HEK293 (cell line): ENCODE data around the gene ARPIN.
"Not testable (repeated sequence)": the region's sequence is repeated elsewhere in the genome, so short reads cannot be mapped to it uniquely, and the experiment has no call there.

Source experiments
- CTCF ChIA-PET: fragments of 350-600 bp; formaldehyde crosslinking; extraction: SDS; loops from one replicate; lab custom pipeline; 2021; ENCODE audit warnings: antibody characterized with exemption; lab: Yijun Ruan, JAX
- POLR2A ChIA-PET: fragments of 300-600 bp; formaldehyde crosslinking; extraction: SDS; loops from one replicate; lab custom pipeline; 2020; ENCODE audit warnings: antibody characterized with exemption, inconsistent platforms; lab: Yijun Ruan, JAX
- H3K27ac ChIP-seq: fragments of 200-500 bp; sonication (Bioruptor generic); 2 replicates; pipeline ENCODE4 v1.5.1; 2014; ENCODE audit warnings: low read depth, low read length, control low read depth, inconsistent platforms; ENCODE audit errors: extremely low read depth
- H3K36me3 ChIP-seq, 2 experiments: fragments of 200-500 bp in 1 of 2; sonication (Bioruptor generic) in 1 of 2; 1 replicate in 1 of 2; 2 replicates in 1 of 2; pipeline ENCODE4 v1.5.1; 2014 to 2017; ENCODE audit warnings: inconsistent platforms in 2 of 2, low read length in 2 of 2; ENCODE audit not compliant: control insufficient read depth in 2 of 2, insufficient read depth in 1 of 2
- H3K4me1 ChIP-seq: fragments of 200-500 bp; sonication (Bioruptor generic); 2 replicates; pipeline ENCODE4 v1.5.1; 2014; ENCODE audit warnings: mild to moderate bottlenecking, low read length, inconsistent platforms; ENCODE audit not compliant: control insufficient read depth, insufficient read depth
- H3K4me3 ChIP-seq: 2 replicates; pipeline ENCODE4 v1.5.1; 2011; ENCODE audit warnings: low read depth, mild to moderate bottlenecking, control low read depth, low read length, moderate library complexity
- H3K9me3 ChIP-seq: fragments of 200-500 bp; sonication (Bioruptor generic); 2 replicates; pipeline ENCODE4 v1.5.1; 2014; ENCODE audit warnings: low read depth, low read length, inconsistent platforms; ENCODE audit not compliant: control insufficient read depth, insufficient read depth
- BCL11A ChIP-seq: fragments of 450-650 bp; formaldehyde crosslinking; IDR thresholded peaks from 2 replicates; pipeline ENCODE4 v1.5.1; 2016; ENCODE audit warnings: low read depth, missing biosample characterization, missing genetic modification characterization
- KLF10 ChIP-seq: fragments of 450-650 bp; IDR thresholded peaks from 2 replicates; pipeline ENCODE4 v1.5.1; 2018; ENCODE audit warnings: missing biosample characterization, mild to moderate bottlenecking, missing genetic modification characterization
- KLF8 ChIP-seq: fragments of 450-650 bp; formaldehyde crosslinking; IDR thresholded peaks from 2 replicates; pipeline ENCODE4 v1.5.1; 2016; ENCODE audit warnings: missing biosample characterization, missing genetic modification characterization
- SCRT1 ChIP-seq: fragments of 450-650 bp; formaldehyde crosslinking; IDR thresholded peaks from 2 replicates; pipeline ENCODE4 v1.5.1; 2016; ENCODE audit warnings: missing biosample characterization, missing genetic modification characterization, borderline replicate concordance
- TCF7L2 ChIP-seq: IDR thresholded peaks from 2 replicates; pipeline ENCODE4 v1.6.1; 2011; ENCODE audit warnings: low read depth, mild to moderate bottlenecking, inconsistent platforms, low read length, moderate library complexity, borderline replicate concordance
- ZBTB21 ChIP-seq: fragments of 450-650 bp; formaldehyde crosslinking; IDR thresholded peaks from 2 replicates; pipeline ENCODE4 v1.5.1; 2017; ENCODE audit warnings: missing biosample characterization, missing genetic modification characterization
- ZNF114 ChIP-seq: fragments of 450-650 bp; formaldehyde crosslinking; IDR thresholded peaks from 2 replicates; pipeline ENCODE4 v1.5.0; 2017; ENCODE audit warnings: missing biosample characterization, missing genetic modification characterization
- ZNF157 ChIP-seq: fragments of 450-650 bp; formaldehyde crosslinking; IDR thresholded peaks from 2 replicates; pipeline ENCODE4 v1.5.1; 2016; ENCODE audit warnings: missing biosample characterization, missing genetic modification characterization
- ZNF274 ChIP-seq, 2 experiments: fragments of 200-500 bp in 1 of 2; fragments of 450-650 bp in 1 of 2; sonication (Bioruptor generic) in 1 of 2; formaldehyde crosslinking in 1 of 2; IDR thresholded peaks; 2 replicates each; pipeline versions ENCODE4 v1.5.1 to v1.6.1; 2014 to 2016; ENCODE audit warnings: borderline replicate concordance in 1 of 2, inconsistent platforms in 1 of 2, low read length in 1 of 2, missing biosample characterization in 1 of 2, missing genetic modification characterization in 1 of 2
- ZNF366 ChIP-seq: fragments of 450-650 bp; formaldehyde crosslinking; conservative IDR thresholded peaks from 2 replicates; pipeline ENCODE4 v1.5.1; 2016; ENCODE audit warnings: missing biosample characterization, missing genetic modification characterization
- ZNF549 ChIP-seq: fragments of 450-650 bp; IDR thresholded peaks from 2 replicates; pipeline ENCODE4 v1.5.1; 2018; ENCODE audit warnings: missing biosample characterization, missing genetic modification characterization, mild to moderate bottlenecking, inconsistent platforms, moderate library complexity
- ZNF621 ChIP-seq: fragments of 450-650 bp; formaldehyde crosslinking; IDR thresholded peaks from 2 replicates; pipeline ENCODE4 v1.5.1; 2017; ENCODE audit warnings: missing biosample characterization, missing genetic modification characterization
- TF ChIP-seq, protein P1 (sequence below): fragments of 450-650 bp; formaldehyde crosslinking; IDR thresholded peaks from 2 replicates; pipeline ENCODE4 v1.5.1; 2016; ENCODE audit warnings: missing biosample characterization, missing genetic modification characterization, low read depth
- TF ChIP-seq, protein P2 (sequence below): fragments of 450-650 bp; formaldehyde crosslinking; IDR thresholded peaks from 2 replicates; pipeline ENCODE4 v1.5.1; 2016; ENCODE audit warnings: missing biosample characterization, missing genetic modification characterization
- TF ChIP-seq, protein P3 (sequence below): fragments of 450-650 bp; formaldehyde crosslinking; IDR thresholded peaks from 2 replicates; pipeline ENCODE4 v1.5.1; 2016; ENCODE audit warnings: missing biosample characterization, missing genetic modification characterization
- TF ChIP-seq, protein P4 (sequence below): fragments of 450-650 bp; formaldehyde crosslinking; IDR thresholded peaks from 2 replicates; pipeline ENCODE4 v1.5.1; 2016; ENCODE audit warnings: missing biosample characterization, missing genetic modification characterization

ARPIN gene

DNA sequence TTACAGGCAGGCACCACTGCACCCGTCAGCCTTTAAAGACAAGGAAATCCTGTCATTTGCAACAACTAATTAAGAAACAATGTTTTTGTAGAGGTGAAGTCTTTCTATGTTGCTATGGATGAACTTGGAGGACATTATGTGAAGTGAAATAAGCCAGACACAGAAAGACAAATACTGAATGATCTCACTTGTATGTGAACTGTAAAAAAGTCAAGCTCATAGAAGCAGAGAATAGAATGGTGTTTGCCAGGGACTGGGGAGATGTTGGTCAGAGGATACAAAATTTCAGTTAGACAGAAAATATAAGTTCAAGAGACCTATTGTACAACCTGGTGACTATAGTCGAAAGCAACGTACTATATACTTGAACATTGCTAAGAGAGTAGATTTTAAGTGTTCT lies 27.2 kb upstream of the ARPIN start (continued):
- TF ChIP-seq, protein P1, sequence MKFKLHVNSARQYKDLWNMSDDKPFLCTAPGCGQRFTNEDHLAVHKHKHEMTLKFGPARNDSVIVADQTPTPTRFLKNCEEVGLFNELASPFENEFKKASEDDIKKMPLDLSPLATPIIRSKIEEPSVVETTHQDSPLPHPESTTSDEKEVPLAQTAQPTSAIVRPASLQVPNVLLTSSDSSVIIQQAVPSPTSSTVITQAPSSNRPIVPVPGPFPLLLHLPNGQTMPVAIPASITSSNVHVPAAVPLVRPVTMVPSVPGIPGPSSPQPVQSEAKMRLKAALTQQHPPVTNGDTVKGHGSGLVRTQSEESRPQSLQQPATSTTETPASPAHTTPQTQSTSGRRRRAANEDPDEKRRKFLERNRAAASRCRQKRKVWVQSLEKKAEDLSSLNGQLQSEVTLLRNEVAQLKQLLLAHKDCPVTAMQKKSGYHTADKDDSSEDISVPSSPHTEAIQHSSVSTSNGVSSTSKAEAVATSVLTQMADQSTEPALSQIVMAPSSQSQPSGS: no peak
- TF ChIP-seq ZBTB21 (tag by site-specific recombination): no peak
- TF ChIP-seq, protein P2, sequence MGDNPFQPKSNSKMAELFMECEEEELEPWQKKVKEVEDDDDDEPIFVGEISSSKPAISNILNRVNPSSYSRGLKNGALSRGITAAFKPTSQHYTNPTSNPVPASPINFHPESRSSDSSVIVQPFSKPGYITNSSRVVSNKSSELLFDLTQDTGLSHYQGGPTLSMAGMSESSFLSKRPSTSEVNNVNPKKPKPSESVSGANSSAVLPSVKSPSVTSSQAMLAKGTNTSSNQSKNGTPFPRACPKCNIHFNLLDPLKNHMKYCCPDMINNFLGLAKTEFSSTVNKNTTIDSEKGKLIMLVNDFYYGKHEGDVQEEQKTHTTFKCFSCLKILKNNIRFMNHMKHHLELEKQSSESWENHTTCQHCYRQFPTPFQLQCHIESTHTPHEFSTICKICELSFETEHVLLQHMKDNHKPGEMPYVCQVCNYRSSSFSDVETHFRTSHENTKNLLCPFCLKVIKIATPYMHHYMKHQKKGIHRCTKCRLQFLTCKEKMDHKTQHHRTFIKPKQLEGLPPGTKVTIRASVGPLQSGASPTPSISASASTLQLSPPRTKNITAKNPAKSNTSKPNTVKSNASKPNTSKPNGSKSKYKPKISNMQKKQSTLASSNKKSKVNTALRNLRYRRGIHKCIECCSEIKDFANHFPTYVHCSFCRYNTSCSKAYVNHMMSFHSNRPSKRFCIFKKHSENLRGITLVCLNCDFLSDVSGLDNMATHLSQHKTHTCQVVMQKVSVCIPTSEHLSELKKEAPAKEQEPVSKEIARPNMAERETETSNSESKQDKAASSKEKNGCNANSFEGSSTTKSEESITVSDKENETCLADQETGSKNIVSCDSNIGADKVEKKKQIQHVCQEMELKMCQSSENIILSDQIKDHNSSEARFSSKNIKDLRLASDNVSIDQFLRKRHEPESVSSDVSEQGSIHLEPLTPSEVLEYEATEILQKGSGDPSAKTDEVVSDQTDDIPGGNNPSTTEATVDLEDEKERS (tag by site-specific recombination): no peak
- no peak for TF ChIP-seq SCRT1 (tag by site-specific recombination)
- no peak for TF ChIP-seq KLF8 (tag by site-specific recombination)
- no peak for TF ChIP-seq KLF10 (tag by site-specific recombination)
- no peak for TF ChIP-seq ZNF549 (tag by site-specific recombination)
- TF ChIP-seq, protein P3, sequence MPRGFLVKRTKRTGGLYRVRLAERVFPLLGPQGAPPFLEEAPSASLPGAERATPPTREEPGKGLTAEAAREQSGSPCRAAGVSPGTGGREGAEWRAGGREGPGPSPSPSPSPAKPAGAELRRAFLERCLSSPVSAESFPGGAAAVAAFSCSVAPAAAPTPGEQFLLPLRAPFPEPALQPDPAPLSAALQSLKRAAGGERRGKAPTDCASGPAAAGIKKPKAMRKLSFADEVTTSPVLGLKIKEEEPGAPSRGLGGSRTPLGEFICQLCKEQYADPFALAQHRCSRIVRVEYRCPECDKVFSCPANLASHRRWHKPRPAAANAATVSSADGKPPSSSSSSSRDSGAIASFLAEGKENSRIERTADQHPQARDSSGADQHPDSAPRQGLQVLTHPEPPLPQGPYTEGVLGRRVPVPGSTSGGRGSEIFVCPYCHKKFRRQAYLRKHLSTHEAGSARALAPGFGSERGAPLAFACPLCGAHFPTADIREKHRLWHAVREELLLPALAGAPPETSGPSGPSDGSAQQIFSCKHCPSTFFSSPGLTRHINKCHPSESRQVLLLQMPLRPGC (tag by site-specific recombination): no peak

DNA sequence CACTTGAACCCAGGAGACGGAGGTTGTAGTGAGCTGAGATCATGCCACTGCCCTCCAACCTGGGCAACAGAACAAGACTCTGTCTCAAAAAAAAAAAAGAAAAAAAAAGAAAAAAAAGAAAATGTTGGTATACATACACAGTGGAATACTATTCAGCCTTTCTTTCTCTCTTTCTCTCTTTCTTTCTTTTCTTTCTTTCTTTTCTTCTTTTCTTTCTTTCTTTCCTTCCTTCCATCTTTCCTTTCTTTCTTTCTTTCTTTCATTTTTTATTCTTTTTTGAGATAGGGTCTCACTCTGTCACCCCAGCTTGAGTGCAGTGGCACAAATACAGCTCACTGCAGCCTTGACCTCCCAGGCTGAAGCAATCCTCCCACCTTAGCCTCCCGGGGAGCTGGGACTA lies 26.6 kb upstream of the ARPIN start:
- H3K4me1 ChIP-seq, H3K9me3 ChIP-seq, H3K27ac ChIP-seq, H3K4me3 ChIP-seq, H3K36me3 ChIP-seq: not testable (repeated sequence)
- CTCF ChIA-PET: interaction anchor here (0.7 to 3.0 kb wide), 2 partner anchors 12 to 32 kb away, joined by 5 to 8 read pairs; no protein-coding TSS in a partner anchor
- POLR2A ChIA-PET: interaction anchor here (0.6 kb wide), 1 partner anchor 304 kb away, joined by 4 read pairs; no protein-coding TSS in a partner anchor
- TF ChIP-seq ZNF366 (tag by site-specific recombination): peak; percentile 69

DNA sequence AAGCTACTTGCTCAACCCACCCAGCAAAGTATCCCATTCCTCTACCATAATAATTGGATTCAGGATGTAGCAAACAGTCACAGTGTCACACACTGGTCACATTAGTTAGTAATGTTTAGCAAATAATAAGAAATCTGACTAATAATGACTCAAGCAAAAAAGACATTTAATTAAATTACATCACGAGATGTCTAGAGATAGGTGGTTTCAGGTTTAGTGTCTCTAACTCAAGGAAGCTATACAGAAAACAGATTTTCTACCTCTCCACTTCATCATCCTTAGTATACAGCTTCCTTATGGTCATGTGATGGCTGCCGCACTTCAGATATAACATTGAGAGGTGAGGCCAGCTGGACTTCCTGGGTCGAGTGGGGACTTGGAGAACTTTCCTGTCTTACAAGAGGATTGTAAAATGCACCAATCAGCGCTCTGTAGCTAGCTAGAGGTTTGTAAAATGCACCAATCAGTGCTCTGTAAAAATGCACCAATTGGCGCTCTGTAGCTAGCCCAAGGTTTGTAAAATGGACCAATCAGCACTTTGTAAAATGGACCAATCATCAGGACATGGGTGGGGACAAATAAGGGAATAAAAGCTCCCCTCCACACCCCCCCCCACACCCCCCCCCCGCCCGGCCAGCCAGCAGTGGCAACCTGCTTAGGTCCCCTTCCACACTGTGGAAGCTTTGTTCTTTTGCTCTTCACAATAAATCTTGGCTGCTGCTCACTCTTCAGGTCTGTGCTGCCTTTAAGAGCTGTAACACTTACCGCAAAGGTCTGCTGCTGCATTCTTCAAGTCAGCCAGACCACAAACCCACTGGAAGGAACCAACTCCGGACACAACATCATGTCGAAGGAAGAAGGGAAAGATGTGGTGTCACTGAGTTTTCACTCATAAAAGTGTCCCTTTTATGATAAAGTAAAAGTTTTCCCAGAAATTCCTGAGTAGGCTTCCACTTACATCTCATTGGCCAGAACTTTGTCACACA lies 24.9 kb upstream of the ARPIN start:
- H3K4me3 ChIP-seq: no peak overlapping the region
- CTCF ChIA-PET: interaction anchor here (0.7 kb wide), 2 partner anchors 63 to 1019 kb away, joined by 4 read pairs; no protein-coding TSS in a partner anchor
- POLR2A ChIA-PET: interaction anchor here (1.8 kb wide), 1 partner anchor 27 kb away, joined by 4 read pairs; no protein-coding TSS in a partner anchor

More for the DNA sequence above, 24.9 kb upstream of the ARPIN start:
- Histone ChIP-seq H3K27ac (no peak overlapping the region), H3K4me1 (no peaks in the 10 kb centered on the region), H3K36me3 (no peaks in the 10 kb centered on the region), H3K9me3 (no peaks in the 10 kb centered on the region)
- TF ChIP-seq ZNF114 (no peak), ZNF274 (IDR thresholded peaks at IDR 0.05; ENCODE audit: low read length) (no peak), ZNF274 (tag by site-specific recombination; IDR thresholded peaks at IDR 0.05; ENCODE audit: borderline replicate concordance) (no peak), ZNF157 (tag by site-specific recombination) (no peak), TCF7L2 (no peak), ZNF621 (tag by site-specific recombination) (no peak), BCL11A (tag by site-specific recombination) (no peak)
- TF ChIP-seq, protein P4, sequence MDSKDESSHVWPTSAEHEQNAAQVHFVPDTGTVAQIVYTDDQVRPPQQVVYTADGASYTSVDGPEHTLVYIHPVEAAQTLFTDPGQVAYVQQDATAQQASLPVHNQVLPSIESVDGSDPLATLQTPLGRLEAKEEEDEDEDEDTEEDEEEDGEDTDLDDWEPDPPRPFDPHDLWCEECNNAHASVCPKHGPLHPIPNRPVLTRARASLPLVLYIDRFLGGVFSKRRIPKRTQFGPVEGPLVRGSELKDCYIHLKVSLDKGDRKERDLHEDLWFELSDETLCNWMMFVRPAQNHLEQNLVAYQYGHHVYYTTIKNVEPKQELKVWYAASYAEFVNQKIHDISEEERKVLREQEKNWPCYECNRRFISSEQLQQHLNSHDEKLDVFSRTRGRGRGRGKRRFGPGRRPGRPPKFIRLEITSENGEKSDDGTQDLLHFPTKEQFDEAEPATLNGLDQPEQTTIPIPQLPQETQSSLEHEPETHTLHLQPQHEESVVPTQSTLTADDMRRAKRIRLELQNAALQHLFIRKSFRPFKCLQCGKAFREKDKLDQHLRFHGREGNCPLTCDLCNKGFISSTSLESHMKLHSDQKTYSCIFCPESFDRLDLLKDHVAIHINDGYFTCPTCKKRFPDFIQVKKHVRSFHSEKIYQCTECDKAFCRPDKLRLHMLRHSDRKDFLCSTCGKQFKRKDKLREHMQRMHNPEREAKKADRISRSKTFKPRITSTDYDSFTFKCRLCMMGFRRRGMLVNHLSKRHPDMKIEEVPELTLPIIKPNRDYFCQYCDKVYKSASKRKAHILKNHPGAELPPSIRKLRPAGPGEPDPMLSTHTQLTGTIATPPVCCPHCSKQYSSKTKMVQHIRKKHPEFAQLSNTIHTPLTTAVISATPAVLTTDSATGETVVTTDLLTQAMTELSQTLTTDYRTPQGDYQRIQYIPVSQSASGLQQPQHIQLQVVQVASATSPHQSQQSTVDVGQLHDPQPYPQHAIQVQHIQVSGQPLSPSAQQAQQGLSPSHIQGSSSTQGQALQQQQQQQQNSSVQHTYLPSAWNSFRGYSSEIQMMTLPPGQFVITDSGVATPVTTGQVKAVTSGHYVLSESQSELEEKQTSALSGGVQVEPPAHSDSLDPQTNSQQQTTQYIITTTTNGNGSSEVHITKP (tag by site-specific recombination): no peak
